HEK293 (cell line): Measurements from ENCODE around the gene TTC27.

Experiments used
- CTCF ChIA-PET: fragments of 350-600 bp; formaldehyde crosslinking; extraction: SDS; loops from one replicate; lab custom pipeline; 2021; ENCODE audit warnings: antibody characterized with exemption; lab: Yijun Ruan, JAX
- POLR2A ChIA-PET: fragments of 300-600 bp; formaldehyde crosslinking; extraction: SDS; loops from one replicate; lab custom pipeline; 2020; ENCODE audit warnings: antibody characterized with exemption, inconsistent platforms; lab: Yijun Ruan, JAX
- H3K27ac ChIP-seq: fragments of 200-500 bp; sonication (Bioruptor generic); 2 replicates; pipeline ENCODE4 v1.5.1; 2014; ENCODE audit warnings: low read depth, low read length, control low read depth, inconsistent platforms; ENCODE audit errors: extremely low read depth
- H3K36me3 ChIP-seq, 2 experiments: fragments of 200-500 bp in 1 of 2; sonication (Bioruptor generic) in 1 of 2; 1 replicate in 1 of 2; 2 replicates in 1 of 2; pipeline ENCODE4 v1.5.1; 2014 to 2017; ENCODE audit warnings: inconsistent platforms in 2 of 2, low read length in 2 of 2; ENCODE audit not compliant: control insufficient read depth in 2 of 2, insufficient read depth in 1 of 2
- H3K4me1 ChIP-seq: fragments of 200-500 bp; sonication (Bioruptor generic); 2 replicates; pipeline ENCODE4 v1.5.1; 2014; ENCODE audit warnings: mild to moderate bottlenecking, low read length, inconsistent platforms; ENCODE audit not compliant: control insufficient read depth, insufficient read depth
- H3K4me3 ChIP-seq: 2 replicates; pipeline ENCODE4 v1.5.1; 2011; ENCODE audit warnings: low read depth, mild to moderate bottlenecking, control low read depth, low read length, moderate library complexity
- H3K9me3 ChIP-seq: fragments of 200-500 bp; sonication (Bioruptor generic); 2 replicates; pipeline ENCODE4 v1.5.1; 2014; ENCODE audit warnings: low read depth, low read length, inconsistent platforms; ENCODE audit not compliant: control insufficient read depth, insufficient read depth
- EGR2 ChIP-seq: fragments of 450-650 bp; formaldehyde crosslinking; IDR thresholded peaks from 2 replicates; pipeline ENCODE4 v1.5.1; 2016; ENCODE audit warnings: low read depth, missing biosample characterization, missing genetic modification characterization
- KLF9 ChIP-seq: fragments of 450-650 bp; formaldehyde crosslinking; IDR thresholded peaks from 2 replicates; pipeline ENCODE4 v1.5.1; 2016; ENCODE audit warnings: missing biosample characterization, missing genetic modification characterization, low read depth
- ZBTB11 ChIP-seq: fragments of 450-650 bp; formaldehyde crosslinking; conservative IDR thresholded peaks from 2 replicates; pipeline ENCODE4 v1.5.1; 2016; ENCODE audit warnings: low read depth, missing biosample characterization, missing genetic modification characterization
- ZBTB49 ChIP-seq: fragments of 450-650 bp; formaldehyde crosslinking; IDR thresholded peaks from 2 replicates; pipeline ENCODE4 v1.5.1; 2016; ENCODE audit warnings: missing biosample characterization, missing genetic modification characterization, low read depth
- ZNF155 ChIP-seq: fragments of 450-650 bp; formaldehyde crosslinking; IDR thresholded peaks from 2 replicates; pipeline ENCODE4 v1.5.1; 2016; ENCODE audit warnings: missing biosample characterization, missing genetic modification characterization
- ZNF202 ChIP-seq: fragments of 450-650 bp; formaldehyde crosslinking; IDR thresholded peaks from 2 replicates; pipeline ENCODE4 v1.5.1; 2016; ENCODE audit warnings: missing biosample characterization, missing genetic modification characterization, borderline replicate concordance
- ZNF311 ChIP-seq: fragments of 450-650 bp; formaldehyde crosslinking; IDR thresholded peaks from 2 replicates; pipeline ENCODE4 v1.5.1; 2017; ENCODE audit warnings: missing biosample characterization, missing genetic modification characterization, borderline replicate concordance
- ZNF354C ChIP-seq: fragments of 450-650 bp; formaldehyde crosslinking; IDR thresholded peaks from 2 replicates; pipeline ENCODE4 v1.5.1; 2016; ENCODE audit warnings: missing biosample characterization, missing genetic modification characterization, low read depth, borderline replicate concordance
- ZNF510 ChIP-seq: fragments of 450-650 bp; formaldehyde crosslinking; IDR thresholded peaks from 2 replicates; pipeline ENCODE4 v1.5.1; 2018; ENCODE audit warnings: mild to moderate bottlenecking, missing genetic modification characterization, missing biosample characterization; ENCODE audit not compliant: insufficient replicate concordance
- ZNF514 ChIP-seq: fragments of 450-650 bp; formaldehyde crosslinking; IDR thresholded peaks from 2 replicates; pipeline ENCODE4 v1.5.1; 2016; ENCODE audit warnings: missing biosample characterization, missing genetic modification characterization
- ZNF558 ChIP-seq: fragments of 450-650 bp; formaldehyde crosslinking; IDR thresholded peaks from 2 replicates; pipeline ENCODE4 v1.5.1; 2016; ENCODE audit warnings: missing biosample characterization, missing genetic modification characterization
- ZNF610 ChIP-seq: fragments of 450-650 bp; formaldehyde crosslinking; IDR thresholded peaks from 2 replicates; pipeline ENCODE4 v1.5.1; 2016; ENCODE audit warnings: missing biosample characterization, missing genetic modification characterization, borderline replicate concordance
- ZNF707 ChIP-seq: fragments of 450-650 bp; formaldehyde crosslinking; IDR thresholded peaks from 2 replicates; pipeline ENCODE4 v1.5.1; 2016; ENCODE audit warnings: missing biosample characterization, missing genetic modification characterization
- ZNF76 ChIP-seq: fragments of 450-650 bp; formaldehyde crosslinking; IDR thresholded peaks from 2 replicates; pipeline ENCODE4; 2016; ENCODE audit warnings: low read depth, missing biosample characterization, missing genetic modification characterization, borderline replicate concordance
- TF ChIP-seq, protein P1 (sequence below): fragments of 450-650 bp; formaldehyde crosslinking; IDR thresholded peaks from 2 replicates; pipeline ENCODE4 v1.5.1; 2017; ENCODE audit warnings: missing biosample characterization, missing genetic modification characterization
- TF ChIP-seq, protein P2 (sequence below): fragments of 450-650 bp; formaldehyde crosslinking; IDR thresholded peaks from 2 replicates; pipeline ENCODE4 v1.5.0; 2017; ENCODE audit warnings: missing biosample characterization, missing genetic modification characterization, borderline replicate concordance

Gene TTC27

GRCh38 chr2:32862269-32863055 is 234.6 kb downstream of the TTC27 start:
- POLR2A ChIA-PET, result no interaction called here
- CTCF ChIA-PET, result interaction anchor here (0.6 to 0.7 kb wide), 2 partner anchors 9 to 20 kb away, joined by 3 read pairs; no protein-coding TSS in a partner anchor
- H3K4me1 ChIP-seq, result no peaks in the 10 kb centered on the region

More at GRCh38 chr2:32862269-32863055, 234.6 kb downstream of the TTC27 start:
- Histone ChIP-seq H3K4me3 (no peak overlapping the region), H3K36me3 (no peaks in the 10 kb centered on the region), H3K9me3 (no peaks in the 10 kb centered on the region), H3K27ac (no peak overlapping the region)
- TF ChIP-seq EGR2 (no peak), ZNF707 (tag by site-specific recombination) (no peak), ZNF202 (tag by site-specific recombination) (no peak), ZNF510 (no peak), ZBTB11 (tag by site-specific recombination) (no peak), ZNF610 (no peak), ZNF311 (no peak), ZNF76 (tag by site-specific recombination) (no peak), ZNF558 (tag by site-specific recombination) (no peak), KLF9 (tag by site-specific recombination) (no peak), ZNF514 (tag by site-specific recombination) (no peak), ZNF354C (tag by site-specific recombination) (no peak), ZBTB49 (tag by site-specific recombination) (no peak), ZNF155 (tag by site-specific recombination) (no peak)
- TF ChIP-seq, protein P1, sequence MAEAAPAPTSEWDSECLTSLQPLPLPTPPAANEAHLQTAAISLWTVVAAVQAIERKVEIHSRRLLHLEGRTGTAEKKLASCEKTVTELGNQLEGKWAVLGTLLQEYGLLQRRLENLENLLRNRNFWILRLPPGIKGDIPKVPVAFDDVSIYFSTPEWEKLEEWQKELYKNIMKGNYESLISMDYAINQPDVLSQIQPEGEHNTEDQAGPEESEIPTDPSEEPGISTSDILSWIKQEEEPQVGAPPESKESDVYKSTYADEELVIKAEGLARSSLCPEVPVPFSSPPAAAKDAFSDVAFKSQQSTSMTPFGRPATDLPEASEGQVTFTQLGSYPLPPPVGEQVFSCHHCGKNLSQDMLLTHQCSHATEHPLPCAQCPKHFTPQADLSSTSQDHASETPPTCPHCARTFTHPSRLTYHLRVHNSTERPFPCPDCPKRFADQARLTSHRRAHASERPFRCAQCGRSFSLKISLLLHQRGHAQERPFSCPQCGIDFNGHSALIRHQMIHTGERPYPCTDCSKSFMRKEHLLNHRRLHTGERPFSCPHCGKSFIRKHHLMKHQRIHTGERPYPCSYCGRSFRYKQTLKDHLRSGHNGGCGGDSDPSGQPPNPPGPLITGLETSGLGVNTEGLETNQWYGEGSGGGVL, result no peak
- TF ChIP-seq, protein P2, sequence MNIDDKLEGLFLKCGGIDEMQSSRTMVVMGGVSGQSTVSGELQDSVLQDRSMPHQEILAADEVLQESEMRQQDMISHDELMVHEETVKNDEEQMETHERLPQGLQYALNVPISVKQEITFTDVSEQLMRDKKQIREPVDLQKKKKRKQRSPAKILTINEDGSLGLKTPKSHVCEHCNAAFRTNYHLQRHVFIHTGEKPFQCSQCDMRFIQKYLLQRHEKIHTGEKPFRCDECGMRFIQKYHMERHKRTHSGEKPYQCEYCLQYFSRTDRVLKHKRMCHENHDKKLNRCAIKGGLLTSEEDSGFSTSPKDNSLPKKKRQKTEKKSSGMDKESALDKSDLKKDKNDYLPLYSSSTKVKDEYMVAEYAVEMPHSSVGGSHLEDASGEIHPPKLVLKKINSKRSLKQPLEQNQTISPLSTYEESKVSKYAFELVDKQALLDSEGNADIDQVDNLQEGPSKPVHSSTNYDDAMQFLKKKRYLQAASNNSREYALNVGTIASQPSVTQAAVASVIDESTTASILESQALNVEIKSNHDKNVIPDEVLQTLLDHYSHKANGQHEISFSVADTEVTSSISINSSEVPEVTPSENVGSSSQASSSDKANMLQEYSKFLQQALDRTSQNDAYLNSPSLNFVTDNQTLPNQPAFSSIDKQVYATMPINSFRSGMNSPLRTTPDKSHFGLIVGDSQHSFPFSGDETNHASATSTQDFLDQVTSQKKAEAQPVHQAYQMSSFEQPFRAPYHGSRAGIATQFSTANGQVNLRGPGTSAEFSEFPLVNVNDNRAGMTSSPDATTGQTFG (tag by site-specific recombination), result no peak
